Lower lobe of right lung (tissue), 2 donors: ENCODE measurements around the gene RNASE4. TPM values are rescaled to one million over a fixed set of nuclear protein-coding genes. Genes with fewer than 3 reads are reported as not detected.
A peak's percentile ranks its signal among the peaks of the same experiment; 100 is the strongest.

Experiments
- ATAC-seq, 2 donors: fragments of 200-7000 bp; cut with Tn5 transposase; one replicate each; pipeline ENCODE4 v1.9.1; 2020 to 2022; ENCODE audit warnings: mild to moderate bottlenecking in 2 of 2, moderate library complexity in 2 of 2
- DNase-seq: peaks from one replicate; pipeline ENCODE4 v3.0.0-alpha.2; 2020
- H3K27ac ChIP-seq: fragments of 200-600 bp; one replicate; pipeline ENCODE4 v1.8.0; 2022
- H3K27me3 ChIP-seq: fragments of 200-600 bp; one replicate; pipeline ENCODE4 v1.8.0; 2022; ENCODE audit warnings: low read depth
- H3K36me3 ChIP-seq: fragments of 200-600 bp; one replicate; pipeline ENCODE4 v1.8.0; 2022; ENCODE audit warnings: mild to moderate bottlenecking
- H3K4me1 ChIP-seq: fragments of 200-600 bp; one replicate; pipeline ENCODE4 v1.8.0; 2022
- H3K4me3 ChIP-seq: fragments of 200-600 bp; one replicate; pipeline ENCODE4 v1.8.0; 2022; ENCODE audit warnings: mild to moderate bottlenecking
- H3K9me3 ChIP-seq: fragments of 200-600 bp; one replicate; pipeline ENCODE4 v1.8.0; 2022
- intact Hi-C: fragments of 100-400 bp; cut with DNase I; formaldehyde crosslinking; loops from one replicate; pipeline ENCODE4 v1.11.0; 2022
- total RNA-seq: library from RNA; stranded (reverse); fragmentation: NEBNext Ultra II Directional; extraction: Animal tissue kit (Norgen Biotek cat#: 25700); gene quantifications from one replicate; pipeline ENCODE4 v1.2.1, GENCODE V29; 2021
- TF ChIP-seq, protein P1 (sequence below): fragments of 200-600 bp; IDR thresholded peaks from one replicate; pipeline ENCODE4 v1.8.0; 2022; ENCODE audit warnings: antibody characterized with exemption, mild to moderate bottlenecking
- donor health status: DM: no; HTN: yes; CAD: no; lungs with severe emphysema.

The RNASE4 gene
- total RNA-seq, 1 donor from 2014 or later = 41.0 TPM

DNA sequence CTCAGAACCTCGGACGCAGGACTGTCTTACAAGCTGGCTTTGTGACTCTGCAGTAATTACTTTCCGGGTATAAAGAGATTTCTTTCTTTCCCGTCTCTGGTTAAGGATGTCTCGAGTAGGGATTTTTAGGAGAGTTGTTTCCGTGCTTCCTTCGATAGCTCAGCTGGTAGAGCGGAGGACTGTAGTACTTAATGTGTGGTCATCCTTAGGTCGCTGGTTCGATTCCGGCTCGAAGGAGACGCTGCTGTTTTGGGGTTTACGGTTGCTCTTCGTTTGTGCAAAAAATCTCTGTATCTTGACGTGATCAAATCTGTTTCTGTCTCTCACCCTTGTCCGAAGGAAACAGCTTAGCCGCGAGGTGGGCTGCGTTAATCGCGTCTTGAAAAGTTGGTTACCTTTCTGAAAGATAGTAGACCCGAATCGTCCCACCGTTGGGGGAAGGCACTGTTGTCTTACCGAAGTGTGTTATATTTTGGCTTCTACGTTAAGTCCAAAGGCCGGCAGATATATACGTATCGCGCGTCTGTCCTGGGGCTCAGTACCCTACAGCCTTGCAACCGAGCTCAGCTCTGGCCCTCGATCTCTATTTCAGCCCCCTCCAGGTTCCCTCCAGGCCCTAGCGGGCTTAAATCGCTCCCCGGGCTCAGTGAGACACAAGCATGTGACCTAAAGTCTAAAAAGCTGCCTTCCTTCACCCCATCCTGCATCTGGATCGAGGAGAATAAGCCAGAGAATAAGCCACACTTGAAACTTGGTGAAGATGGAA, 1.1 kb upstream of the RNASE4 start:
- DNase-seq (peak; percentile 75), ATAC-seq (peak; percentile 74 to 75)
- intact Hi-C loops = no loop called here
- Histone ChIP-seq H3K27me3 (no peaks in the 10 kb centered on the region), H3K4me1 (peaks cover 49% of the 10 kb centered on the region), H3K36me3 (peaks cover 2% of the 10 kb centered on the region), H3K4me3 (peak overlapping the region; percentile 81), H3K9me3 (no peaks in the 10 kb centered on the region), H3K27ac (peak overlapping the region; percentile 100)
- TF ChIP-seq, protein P1, sequence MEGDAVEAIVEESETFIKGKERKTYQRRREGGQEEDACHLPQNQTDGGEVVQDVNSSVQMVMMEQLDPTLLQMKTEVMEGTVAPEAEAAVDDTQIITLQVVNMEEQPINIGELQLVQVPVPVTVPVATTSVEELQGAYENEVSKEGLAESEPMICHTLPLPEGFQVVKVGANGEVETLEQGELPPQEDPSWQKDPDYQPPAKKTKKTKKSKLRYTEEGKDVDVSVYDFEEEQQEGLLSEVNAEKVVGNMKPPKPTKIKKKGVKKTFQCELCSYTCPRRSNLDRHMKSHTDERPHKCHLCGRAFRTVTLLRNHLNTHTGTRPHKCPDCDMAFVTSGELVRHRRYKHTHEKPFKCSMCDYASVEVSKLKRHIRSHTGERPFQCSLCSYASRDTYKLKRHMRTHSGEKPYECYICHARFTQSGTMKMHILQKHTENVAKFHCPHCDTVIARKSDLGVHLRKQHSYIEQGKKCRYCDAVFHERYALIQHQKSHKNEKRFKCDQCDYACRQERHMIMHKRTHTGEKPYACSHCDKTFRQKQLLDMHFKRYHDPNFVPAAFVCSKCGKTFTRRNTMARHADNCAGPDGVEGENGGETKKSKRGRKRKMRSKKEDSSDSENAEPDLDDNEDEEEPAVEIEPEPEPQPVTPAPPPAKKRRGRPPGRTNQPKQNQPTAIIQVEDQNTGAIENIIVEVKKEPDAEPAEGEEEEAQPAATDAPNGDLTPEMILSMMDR = no peak

DNA sequence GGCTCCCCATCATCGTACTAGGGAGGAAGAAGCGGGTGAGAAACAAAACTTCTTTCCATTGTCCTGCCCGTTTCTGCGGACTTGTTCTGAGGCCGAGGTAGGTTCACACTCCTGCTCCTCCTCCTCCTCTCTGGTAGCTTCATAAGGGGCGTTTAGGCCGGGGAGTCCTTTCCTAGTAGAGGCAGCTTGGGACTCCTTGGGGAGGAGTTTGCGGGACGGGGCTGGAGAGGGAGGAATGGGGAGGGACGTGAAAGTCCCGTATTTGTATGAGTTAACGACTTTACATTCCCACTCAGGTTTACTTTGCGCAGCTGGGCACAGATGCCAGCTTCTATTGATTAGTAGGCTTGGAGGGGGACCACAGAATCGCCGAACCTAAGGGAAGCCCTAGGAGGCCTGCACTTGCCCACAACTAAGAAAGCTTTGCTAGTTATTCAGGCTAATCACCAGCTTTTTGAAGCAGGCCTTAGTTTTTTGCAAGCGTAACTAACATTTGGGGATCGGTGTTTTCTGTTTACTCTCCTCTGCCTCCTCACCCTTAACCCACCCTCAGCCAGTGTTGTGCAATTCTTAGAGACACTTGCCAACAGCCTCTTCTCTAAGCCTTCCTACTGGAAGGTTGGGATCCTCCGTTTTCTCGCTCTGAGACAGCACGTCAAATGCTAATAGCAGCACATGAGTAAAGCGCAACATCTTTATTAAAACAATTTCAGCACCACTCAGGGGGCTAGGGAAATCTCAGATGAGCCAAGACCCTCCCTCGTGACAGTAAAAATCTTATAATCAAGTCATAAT, 499 bp downstream of the RNASE4 start:
- ATAC-seq (no peak), DNase-seq (no peak)
- peak overlapping the region; percentile 100 for H3K27ac ChIP-seq
- no peaks in the 10 kb centered on the region for H3K9me3 ChIP-seq
- peaks cover 45% of the 10 kb centered on the region for H3K4me1 ChIP-seq
- intact Hi-C loops = no loop called here
- peaks cover 4% of the 10 kb centered on the region for H3K36me3 ChIP-seq
- no peaks in the 10 kb centered on the region for H3K27me3 ChIP-seq
- peak overlapping the region; percentile 81 for H3K4me3 ChIP-seq
- TF ChIP-seq, protein P1 = no peak

DNA sequence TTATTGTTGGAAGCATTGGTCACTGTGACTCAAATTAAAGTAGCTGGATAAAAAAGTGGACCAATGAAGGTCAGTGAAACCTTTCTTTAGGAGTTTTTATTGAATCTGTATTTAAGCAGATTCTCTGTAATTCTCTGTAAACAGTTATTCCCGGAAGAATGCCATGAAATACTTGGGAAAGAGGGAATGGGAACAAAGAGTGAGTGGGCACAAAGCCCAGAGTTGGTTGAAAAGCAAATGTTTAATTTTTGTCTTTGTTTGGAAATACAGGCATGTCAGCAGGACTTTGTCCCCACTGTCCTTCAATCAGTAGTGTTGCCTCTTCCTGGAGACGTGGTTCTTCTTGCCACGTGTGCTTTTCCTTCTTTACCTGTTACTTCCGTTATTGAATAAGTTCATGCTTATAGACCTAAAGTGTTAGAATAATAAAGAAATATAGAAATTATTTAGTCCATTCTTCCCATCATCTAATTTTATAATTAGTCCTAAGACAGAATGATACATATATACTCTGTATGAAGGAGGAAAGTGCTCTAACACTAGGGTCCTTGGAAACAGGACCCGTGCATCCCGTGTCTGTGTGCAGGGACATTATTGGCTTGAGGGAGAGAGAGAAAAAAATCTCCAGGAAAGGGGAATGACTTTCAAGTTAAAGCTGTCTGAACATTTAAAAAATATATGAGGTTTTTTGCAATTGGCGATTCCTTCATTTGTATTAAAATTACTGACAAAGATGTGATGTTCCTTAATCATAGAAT, 2.2 kb downstream of the RNASE4 start:
- intact Hi-C loops = no loop called here
- peak overlapping the region; percentile 100 for H3K27ac ChIP-seq
- DNase-seq (no peak), ATAC-seq (no peak)
- H3K36me3 ChIP-seq = peaks cover 4% of the 10 kb centered on the region
- TF ChIP-seq, protein P1 = no peak
- no peaks in the 10 kb centered on the region for H3K9me3 ChIP-seq
- no peaks in the 10 kb centered on the region for H3K27me3 ChIP-seq
- peaks cover 34% of the 10 kb centered on the region for H3K4me1 ChIP-seq
- peak overlapping the region; percentile 81 for H3K4me3 ChIP-seq

DNA sequence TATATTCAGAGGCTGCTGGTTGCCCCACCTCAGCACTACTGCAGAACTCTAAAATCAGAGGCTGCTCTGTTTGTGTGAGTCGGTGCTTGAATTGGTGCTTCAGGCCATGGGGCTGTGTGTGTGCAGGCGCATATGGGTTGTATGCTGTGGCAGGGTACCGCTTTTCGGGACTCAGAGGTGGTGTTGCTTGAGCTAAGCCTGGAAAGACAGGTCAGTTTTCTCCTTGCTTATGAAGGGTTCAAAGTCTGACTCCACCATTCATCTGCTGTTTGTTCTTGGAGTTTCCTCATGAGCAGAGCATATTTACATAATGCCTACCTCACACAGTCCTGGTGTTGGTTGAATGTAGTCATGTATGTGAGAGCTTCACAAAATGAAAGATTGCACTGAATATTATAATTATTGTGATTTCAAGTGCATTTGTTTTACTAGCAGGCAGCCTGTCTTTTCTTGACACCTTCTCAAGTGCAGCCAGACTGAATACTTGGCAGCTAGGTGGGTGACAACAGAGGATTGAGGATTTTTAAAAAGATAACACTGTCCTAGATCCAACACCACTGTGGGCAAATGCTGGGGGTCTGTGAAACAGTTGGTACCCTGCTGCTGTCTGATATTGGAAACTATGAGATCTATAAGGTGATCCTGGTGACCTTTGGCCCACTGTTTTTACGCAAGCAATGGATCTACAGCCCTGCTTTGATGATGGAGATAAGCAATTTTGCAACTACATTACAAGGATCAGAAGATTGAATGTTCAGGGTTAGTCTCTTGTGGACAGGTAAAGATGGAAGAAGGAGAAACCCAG, 3.2 kb downstream of the RNASE4 start:
- H3K27ac ChIP-seq = no peak overlapping the region
- no peak for ATAC-seq
- no peak for DNase-seq
- H3K27me3 ChIP-seq = no peaks in the 10 kb centered on the region
- H3K4me1 ChIP-seq = peaks cover 34% of the 10 kb centered on the region
- TF ChIP-seq, protein P1 = no peak
- intact Hi-C loops = no loop called here
- H3K4me3 ChIP-seq = peak overlapping the region; percentile 81
- no peaks in the 10 kb centered on the region for H3K9me3 ChIP-seq
- peaks cover 4% of the 10 kb centered on the region for H3K36me3 ChIP-seq
